ENCODE measurements around the gene CCDC146.
"Not testable (repeated sequence)": the region's sequence is repeated elsewhere in the genome, so short reads cannot be mapped to it uniquely, and the experiment has no call there.

CCDC146 gene

GRCh38 chr7:77140291-77140690 lies 17.9 kb downstream of the CCDC146 start:
- not testable (repeated sequence) for DNase-seq (ENCODE audit: low read depth in 2 of 2)

- not testable (repeated sequence) for DNase-seq (ENCODE audit: low read depth in 2 of 2)
Observed at GRCh38 chr7:77152232-77152631, 29.8 kb downstream of the CCDC146 start.

- DNase-seq (ENCODE audit: low read depth in 2 of 2), result not testable (repeated sequence)
Observed at GRCh38 chr7:77154917-77155464, 32.6 kb downstream of the CCDC146 start.

- DNase-seq (ENCODE audit: low read depth in 2 of 2), result not testable (repeated sequence)
Observed at GRCh38 chr7:77155601-77156377, 33.4 kb downstream of the CCDC146 start.

- not testable (repeated sequence) for DNase-seq (ENCODE audit: low read depth in 2 of 2)
Observed at GRCh38 chr7:77157034-77157433, 34.6 kb downstream of the CCDC146 start.

- no peak for DNase-seq (ENCODE audit: low read depth in 2 of 2)
Observed at GRCh38 chr7:77157446-77157845, 35.0 kb downstream of the CCDC146 start.

GRCh38 chr7:77171073-77171472 lies 48.7 kb downstream of the CCDC146 start:
- not testable (repeated sequence) for DNase-seq (ENCODE audit: low read depth in 2 of 2)

GRCh38 chr7:77172437-77173172 lies 50.2 kb downstream of the CCDC146 start:
- DNase-seq (ENCODE audit: low read depth in 2 of 2), result not testable (repeated sequence)

GRCh38 chr7:77174418-77174817 lies 52.0 kb downstream of the CCDC146 start:
- not testable (repeated sequence) for DNase-seq (ENCODE audit: low read depth in 2 of 2)

- DNase-seq (ENCODE audit: low read depth in 2 of 2), result not testable (repeated sequence)
Observed at GRCh38 chr7:77175274-77175800, 52.9 kb downstream of the CCDC146 start.

- not testable (repeated sequence) for DNase-seq (ENCODE audit: low read depth in 2 of 2)
Observed at GRCh38 chr7:77177321-77177904, 55.0 kb downstream of the CCDC146 start.

- DNase-seq (ENCODE audit: low read depth in 2 of 2), result not testable (repeated sequence)
Observed at GRCh38 chr7:77178024-77178423, 55.6 kb downstream of the CCDC146 start.

GRCh38 chr7:77181015-77181595 lies 58.7 kb downstream of the CCDC146 start:
- DNase-seq (ENCODE audit: low read depth in 2 of 2), result no peak

GRCh38 chr7:77181734-77182133 lies 59.3 kb downstream of the CCDC146 start:
- DNase-seq (ENCODE audit: low read depth in 2 of 2), result no peak

GRCh38 chr7:77182261-77182660 lies 59.8 kb downstream of the CCDC146 start:
- no peak for DNase-seq (ENCODE audit: low read depth in 2 of 2)

- DNase-seq (ENCODE audit: low read depth in 2 of 2), result no peak
Observed at GRCh38 chr7:77184463-77184862, 62.0 kb downstream of the CCDC146 start.

- no peak for DNase-seq (ENCODE audit: low read depth in 2 of 2)
Observed at GRCh38 chr7:77184990-77185389, 62.6 kb downstream of the CCDC146 start.

GRCh38 chr7:77185866-77186265 lies 63.5 kb downstream of the CCDC146 start:
- no peak for DNase-seq (ENCODE audit: low read depth in 2 of 2)

GRCh38 chr7:77188731-77189437 lies 66.5 kb downstream of the CCDC146 start:
- DNase-seq (ENCODE audit: low read depth in 2 of 2), result no peak

GRCh38 chr7:77197141-77197540 lies 74.7 kb downstream of the CCDC146 start:
- DNase-seq (ENCODE audit: low read depth in 2 of 2), result no peak
